Osteocyte (in vitro differentiated cells): ENCODE results near the gene PPRC1. TPM values are rescaled to one million over a fixed set of nuclear protein-coding genes. Genes with fewer than 3 reads are reported as not detected.
"Not testable (repeated sequence)": the region's sequence is repeated elsewhere in the genome, so short reads cannot be mapped to it uniquely, and the experiment has no call there.

Experiments used
- DNase-seq: peaks from one replicate; pipeline ENCODE4 v3.0.0; 2021; ENCODE audit warnings: mixed read lengths; ENCODE audit not compliant: unreplicated experiment; ENCODE audit errors: extremely low spot score
- H3K27ac Mint-ChIP-seq: one replicate; pipeline ENCODE4 v1.8.0; 2021; ENCODE audit warnings: mild to moderate bottlenecking, mixed read lengths; ENCODE audit not compliant: unreplicated experiment
- H3K27me3 Mint-ChIP-seq: one replicate; pipeline ENCODE4 v1.8.0; 2021; ENCODE audit warnings: mixed read lengths; ENCODE audit not compliant: unreplicated experiment
- H3K36me3 Mint-ChIP-seq: one replicate; pipeline ENCODE4 v1.8.0; 2021; ENCODE audit warnings: mixed read lengths; ENCODE audit not compliant: unreplicated experiment
- H3K4me1 Mint-ChIP-seq: one replicate; pipeline ENCODE4 v1.8.0; 2021; ENCODE audit warnings: mixed read lengths; ENCODE audit not compliant: unreplicated experiment
- H3K4me3 Mint-ChIP-seq: one replicate; pipeline ENCODE4 v1.8.0; 2021; ENCODE audit warnings: mild to moderate bottlenecking, moderate library complexity, mixed read lengths; ENCODE audit not compliant: unreplicated experiment
- H3K9me3 Mint-ChIP-seq: one replicate; pipeline ENCODE4 v1.8.0; 2021; ENCODE audit warnings: mixed read lengths; ENCODE audit not compliant: unreplicated experiment
- total RNA-seq: library from RNA; stranded (reverse); gene quantifications from 2 replicates; pipeline ENCODE4 v1.2.1, GENCODE V29; 2021
- TF ChIP-seq, protein P1 (sequence below): fragments of 200-600 bp; sonication (generic); IDR thresholded peaks from 2 replicates; pipeline ENCODE4 v1.5.0; 2021; ENCODE audit warnings: antibody characterized with exemption, mild to moderate bottlenecking, moderate library complexity

The PPRC1 gene
- total RNA-seq, 1 donor from 2014 or later: 40.7 TPM

DNA sequence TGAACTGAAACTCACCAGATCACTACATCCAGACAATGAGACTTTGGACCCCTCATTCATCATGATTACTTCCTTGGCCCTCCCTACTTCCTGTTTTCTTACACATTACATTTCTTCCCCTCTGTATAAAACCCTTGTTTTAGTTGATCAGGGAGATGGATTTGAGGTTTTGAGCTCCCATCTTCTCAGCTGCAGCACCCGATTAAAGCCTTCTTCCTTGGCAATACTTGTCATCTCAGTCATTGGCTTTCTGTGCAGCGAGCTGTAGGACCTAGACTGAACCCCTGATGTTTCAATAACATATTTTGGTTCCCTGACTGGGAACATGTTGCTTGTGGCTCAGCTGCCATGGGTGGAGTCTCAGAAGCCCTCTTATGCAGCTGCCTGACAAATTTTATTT is 52.4 kb downstream of the PPRC1 start:
- TF ChIP-seq, protein P1, sequence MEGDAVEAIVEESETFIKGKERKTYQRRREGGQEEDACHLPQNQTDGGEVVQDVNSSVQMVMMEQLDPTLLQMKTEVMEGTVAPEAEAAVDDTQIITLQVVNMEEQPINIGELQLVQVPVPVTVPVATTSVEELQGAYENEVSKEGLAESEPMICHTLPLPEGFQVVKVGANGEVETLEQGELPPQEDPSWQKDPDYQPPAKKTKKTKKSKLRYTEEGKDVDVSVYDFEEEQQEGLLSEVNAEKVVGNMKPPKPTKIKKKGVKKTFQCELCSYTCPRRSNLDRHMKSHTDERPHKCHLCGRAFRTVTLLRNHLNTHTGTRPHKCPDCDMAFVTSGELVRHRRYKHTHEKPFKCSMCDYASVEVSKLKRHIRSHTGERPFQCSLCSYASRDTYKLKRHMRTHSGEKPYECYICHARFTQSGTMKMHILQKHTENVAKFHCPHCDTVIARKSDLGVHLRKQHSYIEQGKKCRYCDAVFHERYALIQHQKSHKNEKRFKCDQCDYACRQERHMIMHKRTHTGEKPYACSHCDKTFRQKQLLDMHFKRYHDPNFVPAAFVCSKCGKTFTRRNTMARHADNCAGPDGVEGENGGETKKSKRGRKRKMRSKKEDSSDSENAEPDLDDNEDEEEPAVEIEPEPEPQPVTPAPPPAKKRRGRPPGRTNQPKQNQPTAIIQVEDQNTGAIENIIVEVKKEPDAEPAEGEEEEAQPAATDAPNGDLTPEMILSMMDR: no peak
- peaks cover 31% of the 10 kb centered on the region for H3K27me3 Mint-ChIP-seq
- H3K27ac Mint-ChIP-seq: no peak overlapping the region
- H3K36me3 Mint-ChIP-seq: no peaks in the 10 kb centered on the region
- DNase-seq: no peak
- no peak overlapping the region for H3K4me3 Mint-ChIP-seq
- no peaks in the 10 kb centered on the region for H3K9me3 Mint-ChIP-seq
- H3K4me1 Mint-ChIP-seq: peaks cover 3% of the 10 kb centered on the region

GRCh38 chr10:102185811-102186527 is 53.1 kb downstream of the PPRC1 start:
- Mint-ChIP-seq H3K4me3 (no peak overlapping the region), H3K36me3 (no peaks in the 10 kb centered on the region), H3K4me1 (peaks cover 3% of the 10 kb centered on the region), H3K27ac (no peak overlapping the region), H3K27me3 (peaks cover 28% of the 10 kb centered on the region), H3K9me3 (no peaks in the 10 kb centered on the region)
- TF ChIP-seq, protein P1: no peak
- DNase-seq: no peak

- TF ChIP-seq, protein P1: no peak
- no peak overlapping the region for H3K27ac Mint-ChIP-seq
- H3K9me3 Mint-ChIP-seq: peaks cover 9% of the 10 kb centered on the region
- H3K4me1 Mint-ChIP-seq: peaks cover 3% of the 10 kb centered on the region
- H3K4me3 Mint-ChIP-seq: no peak overlapping the region
- no peak for DNase-seq
- peaks cover 36% of the 10 kb centered on the region for H3K27me3 Mint-ChIP-seq
- no peaks in the 10 kb centered on the region for H3K36me3 Mint-ChIP-seq
Observed at GRCh38 chr10:102188298-102188940, 55.6 kb downstream of the PPRC1 start.

GRCh38 chr10:102188941-102189898 is 56.4 kb downstream of the PPRC1 start:
- not testable (repeated sequence) for H3K4me1 Mint-ChIP-seq, H3K4me3 Mint-ChIP-seq, H3K36me3 Mint-ChIP-seq, H3K9me3 Mint-ChIP-seq, DNase-seq, H3K27ac Mint-ChIP-seq
- H3K27me3 Mint-ChIP-seq: peaks cover 35% of the 10 kb centered on the region

DNA sequence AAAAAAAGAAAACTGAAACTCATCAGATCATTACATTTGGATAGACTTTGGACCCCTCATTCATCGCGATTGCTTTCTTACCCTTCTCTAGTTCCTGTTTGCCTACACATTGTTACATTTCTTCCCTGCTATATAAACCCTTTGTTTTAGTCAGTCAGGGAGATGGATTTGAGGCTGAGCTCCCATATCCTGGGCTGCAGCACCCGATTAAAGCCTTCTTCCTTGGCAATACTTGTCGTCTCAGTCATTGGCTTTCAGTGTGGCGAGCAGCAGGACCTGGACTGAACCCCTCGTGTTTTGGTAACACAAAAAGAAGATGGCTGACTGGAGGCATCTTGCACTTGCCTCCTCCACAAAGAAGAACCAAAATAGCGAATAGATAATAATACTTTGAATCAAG is 59.1 kb downstream of the PPRC1 start:
- no peak overlapping the region for H3K27ac Mint-ChIP-seq
- peaks cover 9% of the 10 kb centered on the region for H3K9me3 Mint-ChIP-seq
- DNase-seq: no peak

More for the DNA sequence above, 59.1 kb downstream of the PPRC1 start:
- TF ChIP-seq, protein P1: no peak
- Mint-ChIP-seq H3K36me3 (no peaks in the 10 kb centered on the region), H3K4me1 (peaks cover 3% of the 10 kb centered on the region), H3K27me3 (peaks cover 39% of the 10 kb centered on the region), H3K4me3 (no peak overlapping the region)
